Uterus (tissue), 2 donors: ENCODE results near the gene COPB2.
A peak's percentile ranks its signal among the peaks of the same experiment; 100 is the strongest.

ENCODE experiments used
- POLR2A ChIP-seq, 2 donors: fragments of 450-650 bp; IDR thresholded peaks; one replicate each; pipeline ENCODE4 v1.6.1; 2016; ENCODE audit warnings: antibody characterized with exemption in 2 of 2, mild to moderate bottlenecking in 1 of 2, moderate library complexity in 1 of 2
- TF ChIP-seq, protein P1 (sequence below), 4 experiments: fragments of 200-600 bp in 2 of 4; fragments of 450-650 bp in 2 of 4; sonication (generic) in 2 of 4; IDR thresholded peaks; one replicate each; pipeline ENCODE4 v1.5.1; 2016 to 2019; ENCODE audit warnings: antibody characterized with exemption in 4 of 4, mild to moderate bottlenecking in 2 of 4, moderate library complexity in 1 of 4

DNA sequence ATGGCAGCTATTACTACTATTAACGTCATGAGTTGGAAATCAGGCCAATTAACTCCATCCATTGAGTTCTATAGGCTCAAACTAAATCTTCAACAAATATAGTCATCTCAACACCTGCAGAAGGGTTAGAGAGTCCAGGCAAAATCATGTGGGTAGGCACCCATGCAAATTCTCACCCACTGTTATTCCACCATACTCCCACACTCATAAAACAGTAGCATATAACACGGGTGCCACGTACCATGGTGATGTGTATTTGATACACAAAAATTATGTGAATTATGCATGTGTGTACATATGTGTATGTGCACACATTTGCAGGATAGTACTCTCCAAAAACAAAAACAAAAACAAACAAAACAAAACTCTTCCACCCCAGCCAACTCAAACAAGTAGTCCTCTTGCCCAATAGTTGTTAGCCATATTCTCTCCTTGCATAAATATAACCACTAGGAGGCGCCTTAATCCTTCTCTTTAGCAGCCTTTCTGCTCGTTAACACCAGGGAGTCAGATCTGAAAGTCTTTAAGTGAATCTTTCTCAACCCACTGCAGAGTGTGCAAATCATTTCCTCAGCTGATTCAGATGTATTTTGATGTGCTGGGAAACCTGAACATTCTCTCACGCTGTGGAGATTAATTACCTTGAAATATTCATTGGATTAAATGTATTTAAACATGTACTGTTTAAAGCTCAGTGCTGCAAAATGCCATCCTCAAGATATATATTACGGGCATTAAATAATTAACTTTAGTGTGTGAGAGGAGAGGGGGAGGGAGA, 38.0 kb upstream of the COPB2 start:
- no peak for TF ChIP-seq POLR2A (IDR thresholded peaks at IDR 0.05)
- TF ChIP-seq, protein P1, sequence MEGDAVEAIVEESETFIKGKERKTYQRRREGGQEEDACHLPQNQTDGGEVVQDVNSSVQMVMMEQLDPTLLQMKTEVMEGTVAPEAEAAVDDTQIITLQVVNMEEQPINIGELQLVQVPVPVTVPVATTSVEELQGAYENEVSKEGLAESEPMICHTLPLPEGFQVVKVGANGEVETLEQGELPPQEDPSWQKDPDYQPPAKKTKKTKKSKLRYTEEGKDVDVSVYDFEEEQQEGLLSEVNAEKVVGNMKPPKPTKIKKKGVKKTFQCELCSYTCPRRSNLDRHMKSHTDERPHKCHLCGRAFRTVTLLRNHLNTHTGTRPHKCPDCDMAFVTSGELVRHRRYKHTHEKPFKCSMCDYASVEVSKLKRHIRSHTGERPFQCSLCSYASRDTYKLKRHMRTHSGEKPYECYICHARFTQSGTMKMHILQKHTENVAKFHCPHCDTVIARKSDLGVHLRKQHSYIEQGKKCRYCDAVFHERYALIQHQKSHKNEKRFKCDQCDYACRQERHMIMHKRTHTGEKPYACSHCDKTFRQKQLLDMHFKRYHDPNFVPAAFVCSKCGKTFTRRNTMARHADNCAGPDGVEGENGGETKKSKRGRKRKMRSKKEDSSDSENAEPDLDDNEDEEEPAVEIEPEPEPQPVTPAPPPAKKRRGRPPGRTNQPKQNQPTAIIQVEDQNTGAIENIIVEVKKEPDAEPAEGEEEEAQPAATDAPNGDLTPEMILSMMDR (IDR thresholded peaks at IDR 0.05) = peak; percentile 76 to 91 (median 82)
